ENCODE measurements around the gene EDDM3A.
"Not testable (repeated sequence)": the region's sequence is repeated elsewhere in the genome, so short reads cannot be mapped to it uniquely, and the experiment has no call there.

Gene EDDM3A

GRCh38 chr14:20719777-20720176 lies 25.9 kb upstream of the EDDM3A start:
- TF ChIP-seq CTCF (IDR thresholded peaks at IDR 0.05; ENCODE audit: low read depth, low read length, missing control alignments) = no peak
- no peak for DNase-seq (ENCODE audit: extremely low read depth, low read depth)
- H3K4me3 ChIP-seq (replicated peaks; ENCODE audit: low read depth, low read length) = no peak overlapping the region

DNA sequence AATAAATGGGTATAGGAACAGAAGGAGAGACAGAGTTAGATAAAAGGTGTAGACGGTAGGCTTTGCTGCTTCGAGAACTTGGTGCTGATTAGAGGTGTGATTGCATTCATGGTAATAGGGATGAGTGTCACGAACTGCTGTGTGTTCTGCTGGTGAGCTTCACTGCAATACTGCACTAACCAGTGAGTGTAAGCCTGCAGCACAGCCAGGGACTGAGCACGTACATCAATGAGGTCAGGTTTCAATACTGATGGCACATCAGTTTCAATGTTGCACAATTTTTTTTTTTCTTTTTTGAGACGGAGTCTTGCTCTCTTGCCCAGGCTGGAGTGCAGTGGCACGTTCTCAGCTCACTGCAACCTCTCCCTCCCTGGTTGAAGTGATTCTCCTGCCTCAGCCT lies 24.9 kb upstream of the EDDM3A start:
- TF ChIP-seq CTCF (IDR thresholded peaks at IDR 0.05; ENCODE audit: low read depth, low read length, missing control alignments) = no peak
- DNase-seq (ENCODE audit: extremely low read depth, low read depth) = no peak
- no peak overlapping the region for H3K4me3 ChIP-seq (replicated peaks; ENCODE audit: low read depth, low read length)

DNA sequence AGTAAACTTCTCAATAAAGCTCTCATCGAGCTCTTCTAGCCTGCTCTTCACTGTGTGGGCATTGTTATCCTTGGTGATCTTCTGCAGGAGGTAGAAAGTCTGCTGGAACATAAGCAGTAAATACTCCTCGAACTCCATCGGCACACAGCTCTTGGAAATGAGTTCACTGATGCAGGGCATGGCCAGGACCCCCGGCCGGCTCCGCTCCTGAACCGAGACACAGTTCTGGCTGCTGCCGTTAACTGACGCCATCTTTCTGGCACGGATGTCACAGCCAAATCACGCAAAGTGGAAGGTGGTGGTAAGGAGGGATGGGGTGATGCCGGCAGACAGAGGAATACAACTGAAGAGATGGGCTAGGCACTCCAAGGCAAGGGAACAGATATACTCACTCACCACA lies 23.7 kb upstream of the EDDM3A start:
- H3K4me3 ChIP-seq (replicated peaks; ENCODE audit: low read depth, low read length) = no peak overlapping the region
- no peak for DNase-seq (ENCODE audit: extremely low read depth, low read depth)
- TF ChIP-seq CTCF (IDR thresholded peaks at IDR 0.05; ENCODE audit: low read depth, low read length, missing control alignments) = no peak

DNA sequence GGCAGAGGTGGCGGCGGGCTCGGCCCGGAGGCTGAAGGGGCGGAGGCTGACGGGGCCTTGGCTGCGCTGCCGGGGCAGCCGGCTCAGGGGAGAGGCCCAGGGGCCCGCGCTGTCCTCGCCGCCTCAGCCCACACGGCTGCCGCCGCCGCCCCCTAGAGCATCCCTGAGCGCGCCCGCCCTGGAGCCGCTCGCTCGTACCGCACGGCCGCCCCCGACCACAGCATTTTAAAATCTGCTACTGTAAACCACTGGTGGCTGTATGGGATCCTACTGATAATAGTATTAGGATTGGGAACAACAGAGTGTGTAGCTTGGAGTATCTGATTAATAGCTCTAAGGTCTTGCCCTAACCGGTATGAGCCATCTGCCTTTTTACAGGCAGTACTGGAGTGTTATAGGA lies 22.2 kb upstream of the EDDM3A start:
- DNase-seq (ENCODE audit: extremely low read depth, low read depth) = no peak

GRCh38 chr14:20726121-20726520 lies 19.6 kb upstream of the EDDM3A start:
- DNase-seq (ENCODE audit: extremely low read depth, low read depth); H3K4me3 ChIP-seq (replicated peaks; ENCODE audit: low read depth, low read length): not testable (repeated sequence)

More for the DNA sequence above, 22.2 kb upstream of the EDDM3A start:
- no peak for TF ChIP-seq CTCF (IDR thresholded peaks at IDR 0.05; ENCODE audit: low read depth, low read length, missing control alignments)
- no peak overlapping the region for H3K4me3 ChIP-seq (replicated peaks; ENCODE audit: low read depth, low read length)

DNA sequence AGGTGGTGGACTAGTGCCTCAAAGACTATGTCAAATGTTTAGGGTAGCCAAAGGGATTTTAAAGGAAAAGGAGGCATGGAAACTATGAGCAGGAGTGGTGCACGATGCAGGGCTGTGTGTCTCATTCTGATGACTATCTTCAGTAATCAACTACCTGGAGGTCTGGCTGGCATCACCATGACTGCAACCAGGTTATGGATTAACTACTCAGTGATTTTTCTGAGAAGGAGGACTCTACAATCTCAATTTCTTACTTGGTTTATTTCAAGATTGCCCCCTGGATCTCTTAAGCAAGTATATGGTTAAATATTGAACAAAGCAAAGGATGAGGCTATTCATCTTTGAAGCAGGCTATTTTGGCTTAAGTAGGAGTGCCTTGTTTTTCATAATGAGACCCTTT lies 19.2 kb upstream of the EDDM3A start:
- DNase-seq (ENCODE audit: extremely low read depth, low read depth) = no peak
- H3K4me3 ChIP-seq (replicated peaks; ENCODE audit: low read depth, low read length) = no peak overlapping the region
- TF ChIP-seq CTCF (IDR thresholded peaks at IDR 0.05; ENCODE audit: low read depth, low read length, missing control alignments) = no peak

DNA sequence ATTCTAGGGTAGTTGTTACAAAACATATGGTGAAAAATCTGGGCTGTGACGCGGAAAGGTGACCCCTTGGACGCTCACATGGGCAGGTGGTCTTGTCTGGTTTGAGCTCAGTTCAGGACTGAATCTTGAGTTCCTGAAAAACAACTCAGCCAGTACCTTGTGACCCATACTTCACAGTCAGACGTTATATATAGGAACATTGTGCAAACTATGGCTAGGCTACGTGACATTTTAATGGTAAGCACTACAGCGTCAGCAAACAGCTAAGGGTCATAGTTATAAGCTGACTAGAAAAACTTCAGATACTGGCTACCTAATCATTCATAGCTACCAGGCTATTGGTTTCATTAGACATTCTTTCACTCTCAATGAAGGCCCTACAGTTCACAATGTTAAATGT lies 14.8 kb upstream of the EDDM3A start:
- H3K4me3 ChIP-seq (replicated peaks; ENCODE audit: low read depth, low read length) = no peak overlapping the region
- DNase-seq (ENCODE audit: extremely low read depth, low read depth) = no peak
- TF ChIP-seq CTCF (IDR thresholded peaks at IDR 0.05; ENCODE audit: low read depth, low read length, missing control alignments) = no peak

Data from HFF-Myc (cell line).